Frontal cortex (tissue), 4 donors: ENCODE measurements around the gene NAT9. TPM values are rescaled to one million over a fixed set of nuclear protein-coding genes. Genes with fewer than 3 reads are reported as not detected.
A peak's percentile ranks its signal among the peaks of the same experiment; 100 is the strongest.

Experiments
- DNase-seq, 2 donors: peaks; one replicate each; pipeline ENCODE4 v3.0.0; 2012; ENCODE audit warnings: low spot score in 2 of 2
- FAIRE-seq: peaks from 2 replicates; lab custom pipeline; 2012; peaks lifted over from hg19 to GRCh38; lab: Jason Lieb, UNC
- total RNA-seq: library from RNA; depleted of rRNA; stranded (reverse); fragments of >200 nt; gene quantifications from one replicate; pipeline ENCODE4 v1.2.3, GENCODE V29; 2014
- donor health status: control.
- donor health status: control.
- donor health status: control.

The NAT9 gene
- total RNA-seq: 13.9 TPM

GRCh38 chr17:74776044-74776962 lies at the start of gene NAT9:
TSS of gene NAT9 (minus strand) at chr17:74776345. CDS start at chr17:74775698, 647 bp downstream.
- FAIRE-seq: no peak
- DNase-seq: peak; percentile 96 to 99

DNA sequence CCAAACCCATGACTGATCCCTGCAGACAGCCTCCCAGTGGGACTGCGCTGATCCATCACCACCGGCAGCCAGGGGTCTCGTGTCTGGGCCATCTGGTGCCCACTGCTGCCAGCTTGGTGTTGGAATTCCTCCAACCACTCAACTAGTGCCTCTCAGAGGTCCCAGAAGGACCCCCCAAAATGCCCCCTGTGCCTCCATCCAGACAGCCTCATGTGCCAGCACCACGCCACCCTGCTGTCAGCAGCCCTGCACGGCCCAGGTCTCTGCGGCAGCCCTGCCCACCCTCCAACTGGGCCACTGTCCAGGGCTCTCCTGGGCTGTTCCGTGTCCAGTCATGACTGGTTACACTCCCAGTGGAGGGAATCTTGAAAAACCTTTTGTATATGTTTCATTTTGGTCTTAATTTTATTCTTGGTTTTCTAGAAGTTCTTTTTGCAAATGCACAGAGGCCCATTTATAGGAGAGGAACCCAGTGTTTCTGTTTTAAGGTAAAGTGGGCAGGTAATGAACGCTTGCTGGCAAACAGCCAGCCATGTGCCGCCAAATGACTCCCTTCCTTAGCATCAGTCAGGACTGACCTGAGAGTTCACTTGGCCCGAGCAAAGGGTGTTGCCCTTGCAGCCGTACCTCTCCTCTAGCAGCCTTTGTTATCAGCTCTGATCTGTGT lies 48.9 kb upstream of the NAT9 start:
- DNase-seq (no peak), FAIRE-seq (no peak)

DNA sequence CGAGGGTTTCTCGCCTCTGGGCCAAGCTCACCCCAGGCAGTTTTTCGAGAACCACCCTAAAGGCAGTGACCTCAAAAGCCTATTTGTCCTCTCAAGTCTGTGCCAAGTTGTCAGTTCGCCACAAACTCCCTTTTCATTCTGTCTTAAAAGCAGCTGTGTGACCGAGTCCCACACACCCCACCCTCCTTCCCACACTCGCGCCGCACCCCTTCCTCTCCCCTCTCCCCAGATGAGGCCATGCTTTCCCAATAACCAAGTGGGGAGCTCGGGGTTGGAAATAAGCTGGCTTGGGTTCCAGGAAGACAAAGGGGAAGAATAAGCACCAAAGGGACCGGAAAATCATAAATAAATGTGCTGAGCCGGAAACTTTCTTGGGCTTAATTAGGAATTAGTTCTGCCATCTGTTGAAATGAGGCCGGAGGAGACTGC lies 46.8 kb upstream of the NAT9 start:
- DNase-seq (peak in 1 of 2 donors; percentile 64), FAIRE-seq (no peak)

DNA sequence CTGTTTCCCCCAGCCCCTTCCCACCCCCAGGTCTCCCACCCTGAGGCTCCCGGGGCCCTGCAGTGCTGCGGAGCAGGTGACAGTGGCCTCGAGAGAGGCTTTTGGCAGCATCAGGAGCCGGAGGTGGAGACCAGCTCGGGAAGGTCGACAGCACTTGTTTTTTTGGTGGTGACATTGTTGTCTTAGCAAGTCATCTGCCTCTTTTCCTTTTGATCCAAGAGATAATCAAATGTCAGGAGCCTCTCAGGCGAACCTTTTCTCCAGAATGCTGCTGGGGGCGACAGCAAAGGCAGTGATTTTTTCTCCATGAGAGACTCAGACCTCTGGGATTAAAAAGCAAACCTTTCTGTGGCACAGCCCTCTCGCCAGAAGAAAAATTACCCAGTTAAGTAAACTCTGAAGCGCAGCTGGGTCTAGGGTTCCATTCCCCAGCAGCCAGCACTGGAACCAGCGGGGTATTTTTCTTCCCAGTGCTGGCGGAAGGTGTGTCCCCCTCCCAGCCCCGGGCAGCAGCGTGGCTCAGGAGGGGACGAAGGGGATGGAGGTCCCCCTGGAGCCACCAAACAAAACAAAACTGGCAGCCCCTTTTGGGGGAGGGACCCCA lies 46.3 kb upstream of the NAT9 start:
- no peak for DNase-seq
- FAIRE-seq: no peak

GRCh38 chr17:74821655-74822334 lies 45.6 kb upstream of the NAT9 start:
- DNase-seq (no peak), FAIRE-seq (no peak)

- no peak for FAIRE-seq
- no peak for DNase-seq
These were observed 43.8 kb upstream of the NAT9 start for GRCh38 chr17:74819801-74820436.

DNA sequence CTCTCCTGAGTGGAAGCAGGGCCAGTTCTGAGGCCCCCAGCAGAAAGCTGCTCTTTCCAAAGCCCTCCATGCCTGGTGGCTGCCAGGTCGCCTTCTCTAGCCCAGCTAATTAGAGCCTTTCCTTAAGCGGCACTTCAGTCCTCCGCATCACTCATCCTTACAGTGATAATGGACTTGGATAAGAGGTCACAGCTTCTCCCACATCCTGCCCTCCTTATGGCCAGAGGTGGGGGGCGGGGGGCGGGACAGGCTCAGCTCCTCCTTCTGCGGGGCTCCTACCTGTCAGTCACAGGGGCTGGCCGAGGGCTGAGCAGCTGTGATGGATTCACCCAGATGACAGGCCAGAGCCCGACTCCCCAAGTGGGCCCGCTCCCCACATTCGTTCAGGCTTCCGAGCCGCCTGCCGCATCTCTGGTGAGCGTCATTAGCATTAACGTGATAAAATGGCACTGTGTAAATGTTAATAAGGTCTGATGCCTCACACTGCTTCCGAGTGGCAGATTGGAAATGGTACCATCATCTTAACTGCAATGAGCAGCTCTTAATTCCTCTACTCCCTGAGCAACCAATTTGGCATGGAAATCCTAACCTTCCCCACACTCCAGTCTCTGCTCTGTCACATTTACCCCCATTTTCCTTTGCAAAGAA lies 42.3 kb upstream of the NAT9 start:
- no peak for FAIRE-seq
- DNase-seq: no peak

GRCh38 chr17:74816905-74817620 lies 40.9 kb upstream of the NAT9 start:
- FAIRE-seq (no peak), DNase-seq (no peak)

- DNase-seq (no peak), FAIRE-seq (no peak)
These were observed 39.6 kb upstream of the NAT9 start for GRCh38 chr17:74815550-74816370.

GRCh38 chr17:74815067-74815466 lies 38.9 kb upstream of the NAT9 start:
- DNase-seq (no peak), FAIRE-seq (no peak)

GRCh38 chr17:74814453-74814852 lies 38.3 kb upstream of the NAT9 start:
- DNase-seq: no peak
- FAIRE-seq: no peak

- FAIRE-seq (no peak), DNase-seq (no peak)
These were observed 36.2 kb upstream of the NAT9 start for GRCh38 chr17:74812109-74813009.

GRCh38 chr17:74810699-74811485 lies 34.7 kb upstream of the NAT9 start:
- peak in 1 of 2 donors; percentile 44 for DNase-seq
- FAIRE-seq: no peak

DNA sequence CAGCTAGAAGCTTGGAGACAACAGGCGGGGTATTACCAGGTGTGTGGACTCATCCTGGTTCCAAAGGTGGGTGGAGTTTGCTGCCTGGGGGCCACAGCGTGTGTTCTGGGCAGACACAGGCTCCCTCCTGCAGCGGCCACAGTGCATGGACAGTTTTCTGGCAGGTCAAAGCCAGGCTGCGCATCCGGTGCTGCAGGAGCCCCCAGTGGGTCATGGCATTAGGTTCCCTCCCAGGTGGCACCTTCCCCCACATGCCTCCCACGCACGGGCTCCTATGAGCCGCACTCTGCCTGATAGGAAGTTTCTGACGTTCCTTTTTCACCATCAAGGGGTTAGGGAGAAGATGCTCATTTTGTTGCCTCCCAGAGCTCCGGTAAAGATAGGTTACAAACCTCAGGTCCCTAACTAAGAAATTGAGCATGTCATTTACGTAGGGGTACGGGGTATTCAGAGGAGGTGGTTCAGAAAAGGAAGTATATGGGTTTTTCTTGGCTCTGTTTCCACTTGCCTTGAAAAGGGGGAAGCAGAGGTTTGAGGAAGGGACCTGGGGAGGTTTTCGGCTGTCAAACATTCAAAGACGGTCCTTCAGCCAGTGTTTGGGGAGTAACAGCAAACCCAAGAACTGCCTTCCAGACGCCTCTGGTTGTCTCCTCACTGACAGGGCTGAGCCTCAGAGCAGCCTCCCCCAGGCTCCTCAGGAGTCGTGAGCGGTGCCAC lies 32.7 kb upstream of the NAT9 start:
- DNase-seq (no peak), FAIRE-seq (no peak)

- FAIRE-seq (no peak), DNase-seq (no peak)
These were observed 31.8 kb upstream of the NAT9 start for GRCh38 chr17:74807925-74808324.
